ENCODE measurements around the gene POU2F2.

Gene POU2F2

GRCh38 chr19:42131149-42132029 is 857 bp downstream of the POU2F2 start:
- intact Hi-C loops (cut with DNase I) = loop anchor here (5.0 kb wide), 1 partner anchor 51 kb away; no protein-coding TSS in a partner anchor
- DNase-seq = no peak

DNA sequence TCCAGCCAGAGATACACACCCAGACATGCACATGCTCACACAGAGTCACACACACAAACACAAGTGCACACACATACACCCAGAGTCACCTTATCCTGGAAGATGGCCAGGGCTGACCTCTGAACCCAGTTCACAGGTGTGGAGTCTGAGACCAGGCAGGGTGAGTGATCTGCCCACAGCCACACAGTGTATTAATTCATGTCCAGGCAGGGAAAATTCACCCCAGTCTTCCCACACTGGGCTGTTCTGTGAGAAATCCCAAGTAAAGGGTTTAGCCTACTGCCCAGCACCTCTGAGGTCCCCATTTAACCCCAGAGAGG is 2.0 kb downstream of the POU2F2 start:
- intact Hi-C loops (cut with DNase I) = loop anchor here (5.0 kb wide), 1 partner anchor 52 kb away; no protein-coding TSS in a partner anchor
- no peak for DNase-seq

DNA sequence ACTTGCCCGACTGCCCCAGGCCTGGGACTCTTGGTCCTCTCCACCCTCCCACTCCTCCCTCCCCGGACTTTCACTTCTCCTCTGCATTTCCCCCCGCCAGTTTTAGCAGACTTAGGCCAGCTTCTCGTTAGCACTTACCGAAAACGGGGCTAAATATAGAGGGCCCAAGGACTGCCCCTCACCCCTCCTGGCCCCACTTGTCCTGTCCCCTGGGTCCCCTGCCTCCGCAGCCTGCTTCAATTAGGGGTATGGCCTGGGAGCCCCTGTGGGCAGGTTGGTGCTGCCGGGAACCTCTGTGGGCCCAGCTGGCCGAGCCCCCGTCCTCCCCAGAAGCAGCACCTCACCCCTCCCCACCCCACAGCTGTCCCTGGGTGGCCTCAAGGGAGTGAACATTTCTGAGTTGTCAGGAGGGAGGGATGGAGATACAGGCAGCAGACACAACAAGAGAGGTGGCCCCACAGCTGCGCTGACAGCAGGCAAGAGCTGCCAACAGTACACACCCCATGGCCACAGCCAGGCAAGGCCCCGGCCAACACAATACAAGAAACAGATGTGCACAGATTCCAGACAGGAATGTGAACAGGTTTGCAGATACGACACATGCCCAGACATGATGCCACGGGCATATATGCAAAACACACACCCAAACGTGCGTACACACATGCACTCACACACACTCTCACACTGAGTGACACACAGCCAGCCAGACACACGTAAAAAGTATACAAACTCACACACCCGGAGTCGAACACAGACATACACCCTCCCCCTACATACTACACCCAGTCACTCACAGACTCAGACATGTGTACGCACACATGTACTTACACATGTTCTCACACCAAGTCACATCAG is 2.6 kb downstream of the POU2F2 start:
- peak in 41 of 42 donors; percentile 9 to 64 (median 43) for DNase-seq
- intact Hi-C loops (cut with DNase I) = loop anchor here (5.0 kb wide), 1 partner anchor 53 kb away; no protein-coding TSS in a partner anchor

DNA sequence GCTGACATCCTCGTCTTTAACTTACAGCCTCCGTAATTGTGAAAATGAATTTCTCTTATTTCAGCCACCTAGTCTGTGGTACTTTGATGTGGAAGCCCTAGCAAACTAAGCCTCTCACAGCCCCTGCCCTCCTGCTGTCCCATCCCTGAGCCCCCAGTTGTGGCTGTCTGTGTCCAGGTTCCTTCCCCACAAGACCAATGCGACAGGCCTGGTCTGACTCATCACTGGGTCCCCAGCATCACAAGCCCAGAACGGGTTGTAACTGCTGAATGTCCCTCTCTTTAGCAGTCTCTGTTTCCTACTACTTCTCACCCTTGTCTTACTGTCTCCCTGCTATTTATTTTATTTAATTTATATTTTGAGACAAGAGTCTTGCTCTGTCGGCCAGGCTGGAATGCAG is 5.7 kb downstream of the POU2F2 start:
- intact Hi-C loops (cut with DNase I) = no loop called here
- no peak for DNase-seq

GRCh38 chr19:42125536-42125935 is 6.7 kb downstream of the POU2F2 start:
- DNase-seq = no peak
- intact Hi-C loops (cut with DNase I) = no loop called here

GRCh38 chr19:42124386-42124901 is 7.8 kb downstream of the POU2F2 start:
- DNase-seq = peak in 3 of 42 donors; percentile 4 to 44 (median 23)
- intact Hi-C loops (cut with DNase I) = no loop called here

DNA sequence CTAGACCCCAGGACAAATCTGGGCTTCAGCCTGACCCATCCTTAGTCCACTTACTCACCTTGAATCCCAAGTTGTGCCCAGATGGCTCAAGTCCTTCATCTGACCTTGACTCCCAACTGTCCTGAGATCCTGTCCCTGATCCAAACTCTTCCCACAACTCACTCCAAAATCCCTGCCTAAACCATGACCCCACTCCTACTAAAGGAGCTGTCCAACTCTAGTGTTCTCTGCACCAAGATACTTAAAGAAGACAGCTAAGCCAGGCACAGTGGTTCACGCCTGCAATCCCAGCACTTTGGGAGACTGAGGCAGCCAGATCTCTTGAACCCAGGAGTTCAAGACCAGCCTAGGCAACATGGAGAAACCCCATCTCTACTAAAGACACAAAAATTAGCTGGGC is 8.5 kb downstream of the POU2F2 start:
- DNase-seq = no peak
- intact Hi-C loops (cut with DNase I) = no loop called here

DNA sequence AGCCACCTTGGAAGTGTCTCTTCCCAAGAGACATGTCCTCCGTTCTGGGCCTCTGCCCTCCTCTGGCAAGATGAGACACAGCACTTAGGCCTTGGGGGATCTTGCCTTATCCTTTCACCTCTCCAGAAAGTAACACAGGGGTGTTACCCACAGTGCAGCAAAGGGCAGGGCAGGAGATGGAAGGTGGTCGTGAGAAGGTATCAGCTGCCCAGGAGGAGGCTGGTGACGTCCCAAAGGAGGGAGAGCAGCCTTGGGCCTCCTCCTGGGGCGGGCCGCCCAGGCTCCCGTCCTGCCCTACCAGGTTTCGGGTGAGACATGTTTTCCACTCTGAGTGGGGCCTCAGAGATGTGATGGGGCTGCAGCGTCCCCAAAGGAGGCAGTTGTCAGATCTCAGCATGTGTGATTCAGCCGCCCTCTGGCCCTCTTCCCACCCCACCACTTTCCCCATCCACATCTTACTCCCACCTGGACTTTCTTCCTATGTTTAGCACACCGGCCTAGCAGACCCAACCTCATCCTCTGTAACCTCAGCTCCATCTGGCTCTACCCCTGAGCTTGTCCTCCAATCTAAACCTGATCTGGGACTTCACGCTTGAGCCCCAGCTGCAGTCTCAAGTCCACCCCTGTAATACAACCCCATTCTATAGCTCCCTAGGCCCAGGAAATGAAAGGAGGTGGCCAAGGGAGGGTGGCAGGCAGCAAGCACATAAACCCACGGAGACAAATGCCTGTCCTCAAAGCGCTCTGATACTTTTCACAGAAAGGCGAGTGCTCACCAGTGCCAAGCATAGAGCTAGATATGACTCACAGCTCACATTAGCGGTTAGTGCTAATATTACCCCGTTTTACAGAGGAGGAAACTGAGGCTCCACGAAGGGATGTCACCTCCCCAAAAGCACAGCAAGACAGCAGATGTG is 9.3 kb downstream of the POU2F2 start:
- DNase-seq = no peak
- intact Hi-C loops (cut with DNase I) = no loop called here

DNA sequence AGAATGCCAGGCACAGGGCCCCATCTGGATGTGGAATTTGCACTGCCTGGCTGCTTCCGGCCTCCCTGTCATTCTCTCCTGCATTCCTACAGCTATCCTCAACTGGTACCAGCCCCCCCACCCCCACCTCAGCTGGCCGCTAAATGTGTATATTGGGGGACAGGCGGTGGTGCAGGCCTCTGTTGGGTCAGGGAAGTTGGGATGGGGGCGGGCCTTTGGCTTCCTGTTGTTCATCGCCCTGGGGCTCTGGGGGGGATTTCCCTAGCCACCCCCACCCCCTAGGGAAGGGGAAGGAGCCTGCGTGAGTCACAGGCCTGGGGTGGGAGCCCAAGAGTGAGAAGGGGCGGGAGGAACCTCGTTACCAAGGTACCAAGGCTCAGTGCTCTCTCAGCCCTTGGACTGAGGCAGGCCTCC is 10.6 kb downstream of the POU2F2 start:
- intact Hi-C loops (cut with DNase I) = no loop called here
- DNase-seq = peak in 40 of 42 donors; percentile 16 to 71 (median 46)

DNA sequence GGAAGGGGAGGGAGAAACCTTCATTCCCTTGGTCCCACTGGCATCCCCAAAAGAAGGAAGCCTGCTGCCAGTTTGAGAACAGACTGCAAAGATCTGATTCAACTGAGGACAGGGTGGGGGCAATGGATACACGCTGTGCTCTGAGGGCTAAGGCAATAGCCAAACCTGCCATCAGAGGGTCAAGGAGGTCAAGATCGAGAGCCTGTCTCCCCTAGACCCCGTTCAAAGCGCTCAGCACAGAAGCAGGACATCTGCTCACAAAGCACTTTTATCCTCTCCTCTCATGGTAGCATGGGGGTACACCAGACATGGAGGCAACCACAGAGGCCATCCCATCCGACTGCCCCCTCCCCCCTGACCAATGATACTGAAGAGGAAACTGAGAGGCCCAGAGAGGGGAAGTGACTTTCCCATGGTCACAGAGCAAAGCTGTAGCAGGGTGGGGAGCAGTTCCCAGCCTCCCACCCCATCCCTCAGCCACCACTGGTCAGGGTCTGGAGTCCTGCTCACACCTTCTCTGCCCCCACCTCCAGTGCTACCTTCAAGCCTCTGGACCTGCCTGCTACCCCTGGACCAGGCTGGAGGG is 11.1 kb downstream of the POU2F2 start:
- intact Hi-C loops (cut with DNase I) = no loop called here
- no peak for DNase-seq

DNA sequence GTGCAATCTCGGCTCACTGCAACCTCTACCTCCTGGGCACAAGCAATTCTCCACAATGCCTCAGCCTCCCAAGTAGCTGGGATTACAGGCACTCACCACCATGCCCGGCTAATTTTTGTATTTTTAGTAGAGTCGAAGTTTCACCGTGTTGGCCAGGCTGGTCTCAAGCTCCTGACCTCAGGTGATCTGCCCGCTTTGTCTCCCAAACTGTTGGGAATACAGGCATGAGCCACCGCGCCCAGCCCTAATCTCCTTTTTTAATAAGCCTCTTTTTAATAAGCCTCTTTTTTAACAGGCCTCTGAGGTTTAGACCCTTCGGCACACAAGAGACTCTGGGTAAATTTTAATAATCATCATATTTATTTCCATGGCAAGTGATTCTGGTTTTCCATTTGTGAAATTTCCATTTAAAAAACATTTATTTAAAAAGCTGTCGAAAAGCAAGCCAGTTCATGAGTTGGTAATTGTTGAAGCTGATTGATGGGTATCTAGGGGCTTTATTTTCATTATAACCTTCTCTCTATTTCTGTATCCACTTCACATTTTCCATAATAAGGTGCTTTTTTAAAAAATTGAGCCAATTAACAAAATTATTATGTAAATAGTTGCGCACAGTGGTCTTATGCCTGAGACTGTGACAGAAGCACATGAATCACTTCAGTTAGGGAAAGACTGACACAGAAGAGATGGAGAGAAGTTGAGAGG is 11.8 kb downstream of the POU2F2 start:
- no peak for DNase-seq
- intact Hi-C loops (cut with DNase I) = no loop called here

- DNase-seq = no peak
- intact Hi-C loops (cut with DNase I) = no loop called here
Observed at GRCh38 chr19:42117076-42117475, 15.2 kb downstream of the POU2F2 start.

DNA sequence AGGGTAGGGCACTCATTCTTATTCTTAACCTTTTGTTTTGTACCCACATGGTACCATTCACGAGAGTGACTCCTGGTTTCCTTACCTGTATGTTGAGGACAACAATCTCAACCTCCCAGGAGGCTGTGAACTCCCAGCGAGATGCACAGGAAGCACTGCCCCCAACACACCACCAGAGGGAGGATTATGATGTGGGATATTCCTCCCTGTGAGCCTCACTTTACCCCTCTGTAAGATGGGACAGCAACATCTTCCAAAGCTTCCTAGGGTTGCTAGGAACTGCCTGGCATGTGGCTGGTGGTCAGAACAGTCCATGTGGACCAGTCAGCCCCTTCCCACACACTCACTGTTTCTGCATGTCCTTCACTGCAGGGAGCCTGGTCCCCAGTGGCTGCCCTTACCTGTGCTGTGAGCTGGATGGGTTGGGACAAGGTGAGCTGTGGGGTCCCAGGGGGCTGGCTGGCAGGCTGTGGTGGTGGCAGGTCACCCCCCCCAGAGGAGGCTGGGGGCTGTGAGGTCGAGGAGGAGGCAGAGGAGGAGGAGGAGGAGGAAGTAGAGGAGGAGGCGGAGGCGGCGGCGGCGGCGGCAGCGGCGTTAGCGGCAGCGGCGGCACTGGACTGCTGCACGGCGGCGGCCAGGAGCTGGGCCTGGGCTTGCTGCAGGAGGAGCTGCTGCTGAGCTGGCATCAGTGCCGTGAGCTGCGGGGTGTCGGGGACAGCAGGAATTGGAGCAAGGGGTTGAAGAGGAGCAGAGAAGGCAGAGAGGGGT is 15.8 kb downstream of the POU2F2 start:
- intact Hi-C loops (cut with DNase I) = no loop called here
- no peak for DNase-seq

- DNase-seq = no peak
- intact Hi-C loops (cut with DNase I) = no loop called here
Observed at GRCh38 chr19:42115705-42116104, 16.5 kb downstream of the POU2F2 start.

DNA sequence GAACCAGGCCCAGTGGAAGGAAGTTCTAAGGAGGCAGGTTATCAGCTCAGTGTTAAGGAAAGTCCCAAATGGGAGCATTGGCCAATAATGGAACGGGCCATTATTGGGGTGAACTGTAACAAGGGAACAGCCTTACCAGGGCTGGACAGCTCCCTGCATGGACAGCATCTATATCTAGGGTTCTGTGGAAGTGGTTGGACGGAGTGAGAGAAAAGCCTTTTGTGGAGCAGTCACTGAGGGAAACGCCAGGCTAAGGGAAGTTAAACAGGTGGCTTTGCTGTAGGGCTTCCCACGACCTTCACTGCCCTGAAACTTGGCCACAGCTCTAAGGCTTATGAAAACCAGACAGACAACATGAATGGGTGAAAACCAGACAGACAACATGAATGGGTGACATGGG is 17.0 kb downstream of the POU2F2 start:
- intact Hi-C loops (cut with DNase I) = no loop called here
- DNase-seq = no peak

DNA sequence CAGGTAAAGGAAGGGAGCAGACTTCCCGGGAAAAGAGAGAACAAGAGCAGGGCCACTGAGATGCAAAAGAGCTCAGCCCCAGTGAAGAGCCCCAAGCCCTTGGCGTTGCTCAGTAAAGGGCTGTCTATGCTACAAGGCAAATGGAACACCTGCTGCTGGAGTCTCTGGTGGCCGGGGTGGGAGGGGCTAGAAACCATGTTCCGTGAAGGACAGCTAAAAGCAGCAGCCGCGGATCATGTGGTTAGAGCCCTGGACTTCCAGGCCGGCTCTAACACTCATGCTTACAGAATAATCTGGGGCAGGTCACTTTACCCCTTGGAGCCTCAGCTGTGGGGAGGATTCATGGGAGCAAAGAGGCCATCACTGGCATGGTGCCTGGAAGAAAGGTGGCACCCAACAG is 17.8 kb downstream of the POU2F2 start:
- intact Hi-C loops (cut with DNase I) = no loop called here

More for the DNA sequence above, 17.8 kb downstream of the POU2F2 start:
- DNase-seq = peak in 1 of 42 donors; percentile 28
